ENCODE data around the gene DUXB.

The DUXB gene, protein sequence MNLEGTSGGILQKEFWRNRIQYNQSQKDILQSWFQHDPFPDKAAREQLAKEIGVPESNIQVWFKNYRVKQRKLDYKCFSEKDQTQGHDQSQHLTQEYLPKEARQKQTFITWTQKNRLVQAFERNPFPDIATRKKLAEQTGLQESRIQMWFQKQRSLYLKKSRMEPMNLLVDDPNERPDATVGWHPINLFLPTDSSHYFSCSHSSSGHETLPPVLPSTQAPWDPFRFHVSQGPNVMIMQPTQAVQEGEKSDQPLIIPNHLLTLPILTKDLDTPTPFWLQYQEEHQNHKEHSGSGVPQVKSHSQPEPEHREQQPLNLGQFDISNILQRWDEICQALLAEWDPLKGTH

DNA sequence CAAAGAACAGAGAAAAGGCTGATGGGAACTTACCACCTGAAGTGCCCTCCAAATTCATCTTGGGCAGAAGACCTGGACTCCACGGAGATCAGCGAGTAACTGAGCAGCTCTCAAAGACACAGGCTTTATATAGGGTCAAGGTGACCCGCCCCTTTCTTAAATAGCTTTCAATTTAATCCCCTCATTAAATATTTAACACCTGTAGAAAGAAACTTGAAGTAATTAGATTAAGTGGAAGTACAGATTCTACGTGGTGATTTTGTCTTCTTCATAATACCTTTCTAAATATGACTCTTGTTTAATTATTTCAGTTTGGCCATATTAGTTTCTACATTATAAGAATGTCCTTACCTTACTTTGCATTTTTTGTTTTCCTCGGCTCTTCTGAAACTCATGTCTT is at the start of gene DUXB:
Gene DUXB, minus strand, starts transcription at position 101 of the 400 bp plus-strand sequence. Its CDS starts 43 bp downstream, at position 58.
- TF ChIP-seq, protein P1, sequence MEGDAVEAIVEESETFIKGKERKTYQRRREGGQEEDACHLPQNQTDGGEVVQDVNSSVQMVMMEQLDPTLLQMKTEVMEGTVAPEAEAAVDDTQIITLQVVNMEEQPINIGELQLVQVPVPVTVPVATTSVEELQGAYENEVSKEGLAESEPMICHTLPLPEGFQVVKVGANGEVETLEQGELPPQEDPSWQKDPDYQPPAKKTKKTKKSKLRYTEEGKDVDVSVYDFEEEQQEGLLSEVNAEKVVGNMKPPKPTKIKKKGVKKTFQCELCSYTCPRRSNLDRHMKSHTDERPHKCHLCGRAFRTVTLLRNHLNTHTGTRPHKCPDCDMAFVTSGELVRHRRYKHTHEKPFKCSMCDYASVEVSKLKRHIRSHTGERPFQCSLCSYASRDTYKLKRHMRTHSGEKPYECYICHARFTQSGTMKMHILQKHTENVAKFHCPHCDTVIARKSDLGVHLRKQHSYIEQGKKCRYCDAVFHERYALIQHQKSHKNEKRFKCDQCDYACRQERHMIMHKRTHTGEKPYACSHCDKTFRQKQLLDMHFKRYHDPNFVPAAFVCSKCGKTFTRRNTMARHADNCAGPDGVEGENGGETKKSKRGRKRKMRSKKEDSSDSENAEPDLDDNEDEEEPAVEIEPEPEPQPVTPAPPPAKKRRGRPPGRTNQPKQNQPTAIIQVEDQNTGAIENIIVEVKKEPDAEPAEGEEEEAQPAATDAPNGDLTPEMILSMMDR (conservative IDR thresholded peaks at IDR 0.05; ENCODE audit: low read depth, low read length): no peak
- H3K27me3 ChIP-seq (ENCODE audit: insufficient read depth, low read depth): no peaks in the 10 kb centered on the region
- H3K4me3 ChIP-seq (IDR thresholded peaks at IDR 0.05; ENCODE audit: insufficient read depth, low read depth, low read length): no peak within 1 kb of the TSS
- no peak within 1 kb of the TSS for H3K9ac ChIP-seq
- no peaks in the 10 kb centered on the region for H3K4me1 ChIP-seq (ENCODE audit: low read depth, poor library complexity, severe bottlenecking)
- H2AFZ ChIP-seq (ENCODE audit: low read depth): no peak within 1 kb of the TSS
- no peaks in the 10 kb centered on the region for H3K79me2 ChIP-seq (ENCODE audit: insufficient read depth, low read depth)
- no peaks in the 10 kb centered on the region for H3K36me3 ChIP-seq (ENCODE audit: insufficient read depth)
- no peak within 1 kb of the TSS for H3K27ac ChIP-seq
- H4K20me1 ChIP-seq (ENCODE audit: insufficient read depth): no peaks in the 10 kb centered on the region
- H3K4me2 ChIP-seq: no peak within 1 kb of the TSS

DNA sequence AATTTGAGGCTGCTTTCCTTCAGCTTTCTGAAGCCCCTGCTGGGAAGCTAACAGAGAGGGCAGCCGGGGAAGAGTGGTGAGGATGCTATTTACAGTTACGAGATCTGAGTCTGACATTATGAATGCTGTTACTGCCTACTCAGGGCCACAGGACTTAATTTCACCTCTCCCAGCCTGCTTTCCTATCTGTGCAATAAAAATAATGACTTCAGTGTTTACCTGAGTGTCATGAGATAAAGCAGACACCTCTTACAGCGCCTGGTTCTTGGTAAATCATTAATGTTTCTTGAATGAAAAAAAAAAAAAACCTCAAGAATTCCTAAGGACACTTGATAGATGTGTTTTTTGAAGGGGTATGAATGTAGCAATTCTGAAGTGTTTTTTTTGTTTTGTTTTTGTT is 49.3 kb upstream of the DUXB start:
- Histone ChIP-seq H3K4me3 (IDR thresholded peaks at IDR 0.05; ENCODE audit: insufficient read depth, low read depth, low read length) (no peak overlapping the region), H3K79me2 (ENCODE audit: insufficient read depth, low read depth) (no peaks in the 10 kb centered on the region), H4K20me1 (ENCODE audit: insufficient read depth) (no peaks in the 10 kb centered on the region), H3K27ac (no peak overlapping the region), H2AFZ (ENCODE audit: low read depth) (no peak overlapping the region), H3K36me3 (ENCODE audit: insufficient read depth) (no peaks in the 10 kb centered on the region), H3K9ac (no peak overlapping the region), H3K4me1 (ENCODE audit: low read depth, poor library complexity, severe bottlenecking) (no peaks in the 10 kb centered on the region), H3K27me3 (ENCODE audit: insufficient read depth, low read depth) (no peaks in the 10 kb centered on the region), H3K4me2 (no peak overlapping the region)
- TF ChIP-seq, protein P1 (conservative IDR thresholded peaks at IDR 0.05; ENCODE audit: low read depth, low read length): no peak

DNA sequence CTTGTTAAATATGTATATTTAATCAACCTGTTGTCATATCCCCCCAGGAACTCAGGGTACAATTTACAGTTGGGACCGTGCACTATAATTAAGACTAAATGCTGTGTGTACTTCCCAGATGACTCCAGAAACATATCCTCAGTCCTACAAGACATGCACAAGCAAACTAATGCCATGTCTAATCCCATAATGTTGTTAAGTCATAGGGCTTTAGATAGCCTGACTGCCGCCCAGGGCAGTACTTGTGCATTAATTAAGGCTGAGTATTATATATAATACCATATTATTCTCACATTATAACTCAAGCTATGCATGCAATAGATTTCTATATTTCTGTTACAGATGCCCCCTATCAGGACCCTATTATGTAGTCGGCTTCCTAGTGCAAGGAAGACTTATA is 45.1 kb upstream of the DUXB start:
- H3K27me3 ChIP-seq (ENCODE audit: insufficient read depth, low read depth): no peaks in the 10 kb centered on the region
- H3K9ac ChIP-seq: no peak overlapping the region
- H3K4me1 ChIP-seq (ENCODE audit: low read depth, poor library complexity, severe bottlenecking): no peaks in the 10 kb centered on the region
- H3K27ac ChIP-seq: no peak overlapping the region
- no peak overlapping the region for H2AFZ ChIP-seq (ENCODE audit: low read depth)
- H3K4me2 ChIP-seq: no peak overlapping the region
- H4K20me1 ChIP-seq (ENCODE audit: insufficient read depth): no peaks in the 10 kb centered on the region
- TF ChIP-seq, protein P1 (conservative IDR thresholded peaks at IDR 0.05; ENCODE audit: low read depth, low read length): no peak
- H3K79me2 ChIP-seq (ENCODE audit: insufficient read depth, low read depth): no peaks in the 10 kb centered on the region
- H3K36me3 ChIP-seq (ENCODE audit: insufficient read depth): no peaks in the 10 kb centered on the region
- no peak overlapping the region for H3K4me3 ChIP-seq (IDR thresholded peaks at IDR 0.05; ENCODE audit: insufficient read depth, low read depth, low read length)

DNA sequence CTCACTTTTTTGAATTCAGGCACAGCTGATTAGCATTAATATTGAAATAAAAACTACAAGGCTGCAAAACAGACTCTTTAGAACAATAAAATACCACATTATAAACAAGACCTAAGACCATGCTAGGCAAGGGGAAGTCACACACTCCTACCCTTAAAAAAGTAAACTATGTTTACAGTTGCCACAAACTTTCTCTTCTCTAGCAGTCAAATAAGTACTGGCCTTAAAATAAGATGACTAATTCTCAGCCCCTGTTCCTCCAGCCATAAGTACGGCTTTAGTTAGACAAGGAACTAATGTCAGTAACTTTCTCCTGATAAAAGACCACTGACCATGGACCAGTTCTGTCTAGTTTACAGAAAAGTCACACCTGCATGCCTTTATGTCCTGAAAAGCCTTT is 44.6 kb upstream of the DUXB start:
- Histone ChIP-seq H3K4me3 (IDR thresholded peaks at IDR 0.05; ENCODE audit: insufficient read depth, low read depth, low read length) (no peak overlapping the region), H3K9ac (no peak overlapping the region), H2AFZ (ENCODE audit: low read depth) (no peak overlapping the region), H3K36me3 (ENCODE audit: insufficient read depth) (no peaks in the 10 kb centered on the region), H3K27ac (no peak overlapping the region), H3K27me3 (ENCODE audit: insufficient read depth, low read depth) (no peaks in the 10 kb centered on the region), H3K4me2 (no peak overlapping the region), H4K20me1 (ENCODE audit: insufficient read depth) (no peaks in the 10 kb centered on the region), H3K4me1 (ENCODE audit: low read depth, poor library complexity, severe bottlenecking) (no peaks in the 10 kb centered on the region), H3K79me2 (ENCODE audit: insufficient read depth, low read depth) (no peaks in the 10 kb centered on the region)
- TF ChIP-seq, protein P1 (conservative IDR thresholded peaks at IDR 0.05; ENCODE audit: low read depth, low read length): no peak
